Lung (tissue), 12 donors: ENCODE results near the gene PLXDC1. TPM values are rescaled to one million over a fixed set of nuclear protein-coding genes. Genes with fewer than 3 reads are reported as not detected.
"Not testable (repeated sequence)": the region's sequence is repeated elsewhere in the genome, so short reads cannot be mapped to it uniquely, and the experiment has no call there.

ENCODE experiments used
- ATAC-seq: fragments of 200-7000 bp; cut with Tn5 transposase; one replicate; pipeline ENCODE4 v1.9.1; 2020; ENCODE audit warnings: moderate number of reproducible peaks; ENCODE audit not compliant: insufficient read depth, low FRiP score
- DNase-seq, 3 donors: peaks; one replicate each; pipeline ENCODE4 v3.0.0-alpha.2; 2013 to 2017
- H3K27ac ChIP-seq, 2 donors: one replicate each; pipeline ENCODE4 v1.5.1; 2013; ENCODE audit warnings: mild to moderate bottlenecking in 2 of 2, moderate library complexity in 2 of 2, control low read depth in 1 of 2, inconsistent platforms in 1 of 2, low read depth in 1 of 2, low read length in 1 of 2
- H3K27me3 ChIP-seq, 3 donors: one replicate each; pipeline ENCODE4 v1.5.1; 2013; ENCODE audit warnings: low read length in 2 of 3; ENCODE audit not compliant: control insufficient read depth in 3 of 3, insufficient read depth in 3 of 3
- H3K36me3 ChIP-seq, 4 donors: one replicate each; pipeline ENCODE4 v1.5.1; 2013; ENCODE audit warnings: low read length in 4 of 4, mild to moderate bottlenecking in 1 of 4, moderate library complexity in 1 of 4; ENCODE audit not compliant: control insufficient read depth in 4 of 4, insufficient read depth in 4 of 4
- H3K4me1 ChIP-seq, 5 donors: one replicate each; pipeline ENCODE4 v1.5.1; 2013; ENCODE audit warnings: low read length in 5 of 5, mild to moderate bottlenecking in 2 of 5, moderate library complexity in 1 of 5; ENCODE audit not compliant: control insufficient read depth in 5 of 5, insufficient read depth in 5 of 5
- H3K4me3 ChIP-seq: one replicate; pipeline ENCODE4 v1.5.1; 2013; ENCODE audit warnings: mild to moderate bottlenecking, control low read depth, moderate library complexity
- H3K9ac ChIP-seq, 2 donors: one replicate each; pipeline ENCODE4 v1.5.1; 2013; ENCODE audit warnings: low read length in 2 of 2, control low read depth in 1 of 2; ENCODE audit not compliant: insufficient read depth in 1 of 2
- H3K9me3 ChIP-seq, 4 donors: one replicate each; pipeline ENCODE4 v1.5.1; 2013; ENCODE audit warnings: low read length in 3 of 4, mild to moderate bottlenecking in 1 of 4, moderate library complexity in 1 of 4; ENCODE audit not compliant: control insufficient read depth in 4 of 4, insufficient read depth in 3 of 4
- WGBS, 2 donors: extraction: QIAGEN DNeasy Blood & Tissue Kit; methylation state at CpG; one replicate each; pipeline ENCODE4 v1.1.7; 2013; 5-methylcytosine and 5-hydroxymethylcytosine counted together
- polyA plus RNA-seq, 2 donors: library from polyadenylated mRNA; stranded (reverse); fragments of 200-250 nt; gene quantifications; one replicate each; pipeline ENCODE4 v1.2.1, GENCODE V29; 2013
- total RNA-seq, 2 donors: library from RNA; depleted of rRNA in 1 of 2; stranded (reverse); fragments of >200 nt in 1 of 2; gene quantifications; one replicate each; pipeline ENCODE4 v1.2.1, GENCODE V29; 2014 to 2021
- TF ChIP-seq, protein P1 (sequence below): IDR thresholded peaks from 2 replicates; pipeline ENCODE4 v1.5.1; 2012; ENCODE audit warnings: mild to moderate bottlenecking; ENCODE audit errors: control extremely low read depth, extremely low read depth
- donor health status: control.
- donor health status: control.
- donor health status: Bipolar disorder and iron deficiency.
- donor health status: healthy.
- donor health status: DM: yes; HTN: yes; CAD: no.

The PLXDC1 gene
- total and polyA plus RNA-seq, 4 donors, result 1.7 to 7.3 (median 5.4) TPM

DNA sequence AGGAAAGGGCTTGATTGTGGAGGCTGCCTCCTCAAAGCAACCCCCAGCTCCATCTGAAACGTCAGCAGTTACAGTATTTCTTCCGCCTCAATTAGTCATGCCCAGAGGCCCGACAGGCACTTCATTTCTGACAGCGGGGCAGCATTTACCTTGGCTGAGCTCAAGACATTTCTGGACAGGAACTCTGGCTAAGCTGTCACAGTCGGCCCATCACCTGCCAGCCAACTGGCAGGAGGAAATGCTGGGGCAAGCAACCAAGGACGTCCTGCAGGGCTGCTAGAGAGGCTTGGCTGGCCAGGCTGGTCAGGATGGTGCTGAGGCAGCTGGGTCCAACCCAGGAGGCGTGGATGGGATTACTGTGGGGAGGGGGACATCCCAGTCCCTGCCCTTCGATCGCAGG is 27.8 kb downstream of the PLXDC1 start:
- no peak overlapping the region for H3K9ac ChIP-seq
- 78 to 82% methylated on average over 9 of the region's 9 CpGs for WGBS, 2 donors
- H3K36me3 ChIP-seq, result no peaks in the 10 kb centered on the region
- TF ChIP-seq, protein P1, sequence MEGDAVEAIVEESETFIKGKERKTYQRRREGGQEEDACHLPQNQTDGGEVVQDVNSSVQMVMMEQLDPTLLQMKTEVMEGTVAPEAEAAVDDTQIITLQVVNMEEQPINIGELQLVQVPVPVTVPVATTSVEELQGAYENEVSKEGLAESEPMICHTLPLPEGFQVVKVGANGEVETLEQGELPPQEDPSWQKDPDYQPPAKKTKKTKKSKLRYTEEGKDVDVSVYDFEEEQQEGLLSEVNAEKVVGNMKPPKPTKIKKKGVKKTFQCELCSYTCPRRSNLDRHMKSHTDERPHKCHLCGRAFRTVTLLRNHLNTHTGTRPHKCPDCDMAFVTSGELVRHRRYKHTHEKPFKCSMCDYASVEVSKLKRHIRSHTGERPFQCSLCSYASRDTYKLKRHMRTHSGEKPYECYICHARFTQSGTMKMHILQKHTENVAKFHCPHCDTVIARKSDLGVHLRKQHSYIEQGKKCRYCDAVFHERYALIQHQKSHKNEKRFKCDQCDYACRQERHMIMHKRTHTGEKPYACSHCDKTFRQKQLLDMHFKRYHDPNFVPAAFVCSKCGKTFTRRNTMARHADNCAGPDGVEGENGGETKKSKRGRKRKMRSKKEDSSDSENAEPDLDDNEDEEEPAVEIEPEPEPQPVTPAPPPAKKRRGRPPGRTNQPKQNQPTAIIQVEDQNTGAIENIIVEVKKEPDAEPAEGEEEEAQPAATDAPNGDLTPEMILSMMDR, result no peak
- DNase-seq (no peak), ATAC-seq (no peak)
- H3K4me3 ChIP-seq, result no peak overlapping the region
- H3K4me1 ChIP-seq, result peaks cover 0 to 7% (median 0%) of the 10 kb centered on the region in 5 donors
- H3K9me3 ChIP-seq, result no peaks in the 10 kb centered on the region
- no peaks in the 10 kb centered on the region for H3K27me3 ChIP-seq
- no peak overlapping the region for H3K27ac ChIP-seq

- H3K4me3 ChIP-seq, result no peak overlapping the region
- H3K27me3 ChIP-seq, result no peaks in the 10 kb centered on the region
- H3K9ac ChIP-seq, result no peak overlapping the region
- TF ChIP-seq, protein P1, result no peak
- H3K36me3 ChIP-seq, result no peaks in the 10 kb centered on the region
- no peak for ATAC-seq
- no peak overlapping the region for H3K27ac ChIP-seq
- no peaks in the 10 kb centered on the region for H3K9me3 ChIP-seq
- DNase-seq, result no peak
- peaks cover 0 to 7% (median 0%) of the 10 kb centered on the region in 5 donors for H3K4me1 ChIP-seq
- WGBS, 2 donors, result 80 to 83% methylated on average over 7 of the region's 7 CpGs
These were observed 28.4 kb downstream of the PLXDC1 start for GRCh38 chr17:39122991-39123390.

DNA sequence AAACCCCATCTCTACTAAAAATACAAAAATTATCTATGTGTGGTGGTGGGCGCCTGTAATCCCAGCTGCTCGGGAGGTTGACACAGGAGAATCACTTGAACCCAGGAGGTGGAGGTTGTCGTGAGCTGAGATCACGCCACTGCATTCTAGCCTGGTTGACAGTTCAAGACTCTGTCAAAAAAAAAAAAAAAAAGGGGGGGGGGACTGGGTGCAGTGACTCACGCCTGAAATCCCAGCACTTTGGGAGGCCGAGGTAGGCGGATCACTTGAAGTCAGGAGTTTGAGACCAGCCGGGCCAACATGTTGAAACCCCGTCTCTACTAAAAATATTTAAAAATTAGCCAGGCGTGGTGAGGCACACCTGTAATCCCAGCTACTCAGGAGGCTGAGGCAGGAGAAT is 29.5 kb downstream of the PLXDC1 start:
- not testable (repeated sequence) for ATAC-seq, DNase-seq, H3K27me3 ChIP-seq, H3K9me3 ChIP-seq, H3K9ac ChIP-seq, H3K4me1 ChIP-seq, H3K4me3 ChIP-seq, H3K36me3 ChIP-seq, H3K27ac ChIP-seq
- 91 to 96% methylated on average over 10 of the region's 10 CpGs for WGBS, 2 donors

- no peaks in the 10 kb centered on the region for H3K36me3 ChIP-seq
These were observed 32.6 kb downstream of the PLXDC1 start for GRCh38 chr17:39118674-39119419.

More at GRCh38 chr17:39118674-39119419, 32.6 kb downstream of the PLXDC1 start:
- Histone ChIP-seq H3K9me3 (peaks cover 0 to 2% (median 0%) of the 10 kb centered on the region in 4 donors), H3K27ac (no peak overlapping the region), H3K4me1 (peaks cover 0 to 5% (median 0%) of the 10 kb centered on the region in 5 donors), H3K9ac (no peak overlapping the region), H3K4me3 (no peak overlapping the region), H3K27me3 (no peaks in the 10 kb centered on the region)
- DNase-seq, result no peak
- 90 to 93% methylated on average over 5 of the region's 5 CpGs for whole genome bisulfite sequencing, 2 donors
- ATAC-seq, result no peak
- TF ChIP-seq, protein P1, result no peak
